GM19240 (cell line): ENCODE measurements around the gene SETD4.

Experiments
- DNase-seq: peaks from one replicate; pipeline ENCODE4 v3.0.0; 2011; ENCODE audit warnings: low spot score; ENCODE audit not compliant: insufficient read length

The SETD4 gene

GRCh38 chr21:36048357-36048756, 12.0 kb downstream of the SETD4 start:
- no peak for DNase-seq

- DNase-seq = no peak
Observed at GRCh38 chr21:36047139-36047538, 13.2 kb downstream of the SETD4 start.

- DNase-seq = no peak
Observed at GRCh38 chr21:36045993-36046392, 14.3 kb downstream of the SETD4 start.

GRCh38 chr21:36044056-36044455, 16.3 kb downstream of the SETD4 start:
- no peak for DNase-seq

- no peak for DNase-seq
Observed at GRCh38 chr21:36041910-36042309, 18.4 kb downstream of the SETD4 start.

- no peak for DNase-seq
Observed at GRCh38 chr21:36040389-36040788, 19.9 kb downstream of the SETD4 start.

- no peak for DNase-seq
Observed at GRCh38 chr21:36039861-36040260, 20.5 kb downstream of the SETD4 start.

GRCh38 chr21:36038701-36039497, 21.4 kb downstream of the SETD4 start:
- no peak for DNase-seq

- DNase-seq = no peak
Observed at GRCh38 chr21:36035381-36035791, 24.9 kb downstream of the SETD4 start.

GRCh38 chr21:36034211-36034913, 26.0 kb downstream of the SETD4 start:
- no peak for DNase-seq

GRCh38 chr21:36032647-36033406, 27.5 kb downstream of the SETD4 start:
- no peak for DNase-seq

- no peak for DNase-seq
Observed at GRCh38 chr21:36030581-36031189, 29.6 kb downstream of the SETD4 start.

GRCh38 chr21:36029309-36029708, 31.0 kb downstream of the SETD4 start:
- no peak for DNase-seq

- peak; percentile 64 for DNase-seq
Observed at GRCh38 chr21:36028127-36029069, 31.9 kb downstream of the SETD4 start.

- no peak for DNase-seq
Observed at GRCh38 chr21:36027347-36027746, 33.0 kb downstream of the SETD4 start.

- DNase-seq = no peak
Observed at GRCh38 chr21:36024782-36025181, 35.5 kb downstream of the SETD4 start.

GRCh38 chr21:36023092-36023480, 37.2 kb downstream of the SETD4 start:
- no peak for DNase-seq

GRCh38 chr21:36022427-36023091, 37.8 kb downstream of the SETD4 start:
- DNase-seq = no peak

GRCh38 chr21:36021251-36021837, 39.0 kb downstream of the SETD4 start:
- DNase-seq = peak; percentile 26

GRCh38 chr21:36015045-36015444, 45.3 kb downstream of the SETD4 start:
- DNase-seq = no peak
